ENCODE measurements around the gene NFIX.

The NFIX gene

GRCh38 chr19:12965017-12965811 lies 30.1 kb upstream of the NFIX start:
- Histone ChIP-seq H3K4me3 (IDR thresholded peaks at IDR 0.05; ENCODE audit: insufficient read depth, low read depth, low read length) (no peak overlapping the region), H3K36me3 (ENCODE audit: insufficient read depth) (no peaks in the 10 kb centered on the region), H4K20me1 (ENCODE audit: insufficient read depth) (no peaks in the 10 kb centered on the region), H3K79me2 (ENCODE audit: insufficient read depth, low read depth) (no peaks in the 10 kb centered on the region), H3K27ac (peak overlapping the region; percentile 13; the same call in 1 of the 2 replicates), H3K4me2 (peak overlapping the region; percentile 86), H2AFZ (ENCODE audit: low read depth) (peak overlapping the region; percentile 99), H3K4me1 (ENCODE audit: low read depth, poor library complexity, severe bottlenecking) (peaks cover 4% of the 10 kb centered on the region), H3K27me3 (ENCODE audit: insufficient read depth, low read depth) (peaks cover 10% of the 10 kb centered on the region; the same call in 1 of the 2 replicates), H3K9ac (peak overlapping the region; percentile 52; the same call in 1 of the 2 replicates)
- TF ChIP-seq CTCF (conservative IDR thresholded peaks at IDR 0.05; ENCODE audit: low read depth, low read length), result peak; percentile 93

- H3K27me3 ChIP-seq (ENCODE audit: insufficient read depth, low read depth), result peaks cover 10% of the 10 kb centered on the region; the same call in 1 of the 2 replicates
- H3K9ac ChIP-seq, result peak overlapping the region; percentile 52; the same call in 1 of the 2 replicates
- no peak for TF ChIP-seq CTCF (conservative IDR thresholded peaks at IDR 0.05; ENCODE audit: low read depth, low read length)
- H3K4me3 ChIP-seq (IDR thresholded peaks at IDR 0.05; ENCODE audit: insufficient read depth, low read depth, low read length), result no peak overlapping the region
- no peaks in the 10 kb centered on the region for H3K36me3 ChIP-seq (ENCODE audit: insufficient read depth)
- no peaks in the 10 kb centered on the region for H4K20me1 ChIP-seq (ENCODE audit: insufficient read depth)
- H3K4me1 ChIP-seq (ENCODE audit: low read depth, poor library complexity, severe bottlenecking), result peaks cover 4% of the 10 kb centered on the region
- peak overlapping the region; percentile 86 for H3K4me2 ChIP-seq
- peak overlapping the region; percentile 99 for H2AFZ ChIP-seq (ENCODE audit: low read depth)
- H3K79me2 ChIP-seq (ENCODE audit: insufficient read depth, low read depth), result no peaks in the 10 kb centered on the region
- no peak overlapping the region for H3K27ac ChIP-seq
These were observed 29.5 kb upstream of the NFIX start for GRCh38 chr19:12965812-12966135.

GRCh38 chr19:12967907-12968306 lies 27.4 kb upstream of the NFIX start:
- Histone ChIP-seq H3K4me2 (no peak overlapping the region), H3K4me1 (ENCODE audit: low read depth, poor library complexity, severe bottlenecking) (peaks cover 4% of the 10 kb centered on the region)

GRCh38 chr19:12969292-12969988 lies 25.8 kb upstream of the NFIX start, which contains the start of gene DAND5:
Gene DAND5, plus strand, starts transcription at chr19:12969576. Its CDS starts 85 bp downstream, at chr19:12969661.
- H3K4me1 ChIP-seq (ENCODE audit: low read depth, poor library complexity, severe bottlenecking), result peaks cover 11% of the 10 kb centered on the region
- H3K36me3 ChIP-seq (ENCODE audit: insufficient read depth), result no peaks in the 10 kb centered on the region
- H3K27me3 ChIP-seq (ENCODE audit: insufficient read depth, low read depth), result no peaks in the 10 kb centered on the region
- H3K9ac ChIP-seq, result no peak within 1 kb of the TSS
- no peak within 1 kb of the TSS for H3K4me3 ChIP-seq (IDR thresholded peaks at IDR 0.05; ENCODE audit: insufficient read depth, low read depth, low read length)
- no peaks in the 10 kb centered on the region for H4K20me1 ChIP-seq (ENCODE audit: insufficient read depth)
- H3K4me2 ChIP-seq, result no peak within 1 kb of the TSS
- H2AFZ ChIP-seq (ENCODE audit: low read depth), result no peak within 1 kb of the TSS
- TF ChIP-seq CTCF (conservative IDR thresholded peaks at IDR 0.05; ENCODE audit: low read depth, low read length), result no peak
- no peaks in the 10 kb centered on the region for H3K79me2 ChIP-seq (ENCODE audit: insufficient read depth, low read depth)
- H3K27ac ChIP-seq, result no peak within 1 kb of the TSS

More at GRCh38 chr19:12967907-12968306, 27.4 kb upstream of the NFIX start:
- Histone ChIP-seq H3K27ac (no peak overlapping the region), H4K20me1 (ENCODE audit: insufficient read depth) (no peaks in the 10 kb centered on the region), H3K9ac (no peak overlapping the region), H3K36me3 (ENCODE audit: insufficient read depth) (no peaks in the 10 kb centered on the region), H3K79me2 (ENCODE audit: insufficient read depth, low read depth) (no peaks in the 10 kb centered on the region), H3K4me3 (IDR thresholded peaks at IDR 0.05; ENCODE audit: insufficient read depth, low read depth, low read length) (no peak overlapping the region), H3K27me3 (ENCODE audit: insufficient read depth, low read depth) (peaks cover 2% of the 10 kb centered on the region; the same call in 1 of the 2 replicates), H2AFZ (ENCODE audit: low read depth) (no peak overlapping the region)
- no peak for TF ChIP-seq CTCF (conservative IDR thresholded peaks at IDR 0.05; ENCODE audit: low read depth, low read length)
